Measurements from ENCODE around the gene UGT1A7.
"Not testable (repeated sequence)": the region's sequence is repeated elsewhere in the genome, so short reads cannot be mapped to it uniquely, and the experiment has no call there.

The UGT1A7 gene

GRCh38 chr2:233714121-233714520 is 32.4 kb downstream of the UGT1A7 start:
- DNase-seq = no peak

- no peak for DNase-seq
These were observed 36.9 kb downstream of the UGT1A7 start, which contains the start of gene UGT1A4 for GRCh38 chr2:233718552-233718951. Gene UGT1A4 (plus strand): TSS chr2:233718736. CDS start chr2:233718821, 85 bp downstream.

GRCh38 chr2:233728723-233729301 is 47.1 kb downstream of the UGT1A7 start, which contains the start of gene UGT1A3:
Gene UGT1A3 (plus strand): TSS chr2:233729042. CDS start chr2:233729127, 85 bp downstream.
- DNase-seq = no peak

- not testable (repeated sequence) for DNase-seq
These were observed 55.4 kb downstream of the UGT1A7 start for GRCh38 chr2:233736868-233737653.

GRCh38 chr2:233740870-233741269 is 59.2 kb downstream of the UGT1A7 start:
- DNase-seq = no peak

- no peak for DNase-seq
These were observed 62.0 kb downstream of the UGT1A7 start for GRCh38 chr2:233743464-233744259.

GRCh38 chr2:233745073-233745755 is 63.5 kb downstream of the UGT1A7 start:
- no peak for DNase-seq

- DNase-seq = not testable (repeated sequence)
These were observed 64.1 kb downstream of the UGT1A7 start for GRCh38 chr2:233745838-233746237.

GRCh38 chr2:233746475-233747282 is 65.0 kb downstream of the UGT1A7 start:
- no peak for DNase-seq

GRCh38 chr2:233747283-233747544 is 65.5 kb downstream of the UGT1A7 start:
- no peak for DNase-seq

- DNase-seq = not testable (repeated sequence)
These were observed 69.0 kb downstream of the UGT1A7 start for GRCh38 chr2:233750689-233751088.

- DNase-seq = not testable (repeated sequence)
These were observed 69.7 kb downstream of the UGT1A7 start for GRCh38 chr2:233751212-233752009.

- no peak for DNase-seq
These were observed 73.3 kb downstream of the UGT1A7 start for GRCh38 chr2:233754872-233755611.

- DNase-seq = no peak
These were observed 74.9 kb downstream of the UGT1A7 start for GRCh38 chr2:233756429-233757081.

GRCh38 chr2:233758141-233758540 is 76.4 kb downstream of the UGT1A7 start:
- no peak for DNase-seq

- no peak for DNase-seq
These were observed 77.1 kb downstream of the UGT1A7 start for GRCh38 chr2:233758849-233759248.

- DNase-seq = no peak
These were observed 78.3 kb downstream of the UGT1A7 start, which contains the start of gene UGT1A1 for GRCh38 chr2:233760043-233760442. Gene UGT1A1 (plus strand): TSS chr2:233760270. CDS start chr2:233760288, 18 bp downstream.

GRCh38 chr2:233761040-233761769 is 79.5 kb downstream of the UGT1A7 start:
- DNase-seq = no peak

- no peak for DNase-seq
These were observed 82.6 kb downstream of the UGT1A7 start for GRCh38 chr2:233764264-233764663.

Measured in DMS 273 treated with DMSO at 0.1 percent for 48 hours (cell line).